ENCODE data around the gene STH.

STH gene

DNA sequence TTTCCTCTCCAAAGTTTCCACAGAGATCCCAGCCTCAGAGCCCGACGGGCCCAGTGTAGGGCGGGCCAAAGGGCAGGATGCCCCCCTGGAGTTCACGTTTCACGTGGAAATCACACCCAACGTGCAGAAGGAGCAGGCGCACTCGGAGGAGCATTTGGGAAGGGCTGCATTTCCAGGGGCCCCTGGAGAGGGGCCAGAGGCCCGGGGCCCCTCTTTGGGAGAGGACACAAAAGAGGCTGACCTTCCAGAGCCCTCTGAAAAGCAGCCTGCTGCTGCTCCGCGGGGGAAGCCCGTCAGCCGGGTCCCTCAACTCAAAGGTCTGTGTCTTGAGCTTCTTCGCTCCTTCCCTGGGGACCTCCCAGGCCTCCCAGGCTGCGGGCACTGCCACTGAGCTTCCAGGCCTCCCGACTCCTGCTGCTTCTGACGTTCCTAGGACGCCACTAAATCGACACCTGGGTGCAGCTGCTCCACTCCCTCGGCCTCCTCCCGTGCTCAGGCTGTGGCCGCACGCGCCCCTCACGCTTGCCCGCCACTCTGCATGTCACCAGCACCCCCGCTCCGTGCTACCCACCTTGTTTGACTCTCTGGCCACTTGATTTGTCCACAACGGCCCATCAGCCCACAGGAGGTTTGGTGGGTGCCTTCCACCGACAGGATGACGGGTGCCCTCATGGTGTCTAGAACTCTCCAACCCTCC is 15.3 kb upstream of the STH start:
- no peak for DNase-seq (ENCODE audit: extremely low read depth, low read depth)
- no peak overlapping the region for H3K4me3 ChIP-seq (replicated peaks; ENCODE audit: low read depth, low read length)
- TF ChIP-seq, protein P1, sequence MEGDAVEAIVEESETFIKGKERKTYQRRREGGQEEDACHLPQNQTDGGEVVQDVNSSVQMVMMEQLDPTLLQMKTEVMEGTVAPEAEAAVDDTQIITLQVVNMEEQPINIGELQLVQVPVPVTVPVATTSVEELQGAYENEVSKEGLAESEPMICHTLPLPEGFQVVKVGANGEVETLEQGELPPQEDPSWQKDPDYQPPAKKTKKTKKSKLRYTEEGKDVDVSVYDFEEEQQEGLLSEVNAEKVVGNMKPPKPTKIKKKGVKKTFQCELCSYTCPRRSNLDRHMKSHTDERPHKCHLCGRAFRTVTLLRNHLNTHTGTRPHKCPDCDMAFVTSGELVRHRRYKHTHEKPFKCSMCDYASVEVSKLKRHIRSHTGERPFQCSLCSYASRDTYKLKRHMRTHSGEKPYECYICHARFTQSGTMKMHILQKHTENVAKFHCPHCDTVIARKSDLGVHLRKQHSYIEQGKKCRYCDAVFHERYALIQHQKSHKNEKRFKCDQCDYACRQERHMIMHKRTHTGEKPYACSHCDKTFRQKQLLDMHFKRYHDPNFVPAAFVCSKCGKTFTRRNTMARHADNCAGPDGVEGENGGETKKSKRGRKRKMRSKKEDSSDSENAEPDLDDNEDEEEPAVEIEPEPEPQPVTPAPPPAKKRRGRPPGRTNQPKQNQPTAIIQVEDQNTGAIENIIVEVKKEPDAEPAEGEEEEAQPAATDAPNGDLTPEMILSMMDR (IDR thresholded peaks at IDR 0.05; ENCODE audit: low read depth, low read length, missing control alignments), result no peak

DNA sequence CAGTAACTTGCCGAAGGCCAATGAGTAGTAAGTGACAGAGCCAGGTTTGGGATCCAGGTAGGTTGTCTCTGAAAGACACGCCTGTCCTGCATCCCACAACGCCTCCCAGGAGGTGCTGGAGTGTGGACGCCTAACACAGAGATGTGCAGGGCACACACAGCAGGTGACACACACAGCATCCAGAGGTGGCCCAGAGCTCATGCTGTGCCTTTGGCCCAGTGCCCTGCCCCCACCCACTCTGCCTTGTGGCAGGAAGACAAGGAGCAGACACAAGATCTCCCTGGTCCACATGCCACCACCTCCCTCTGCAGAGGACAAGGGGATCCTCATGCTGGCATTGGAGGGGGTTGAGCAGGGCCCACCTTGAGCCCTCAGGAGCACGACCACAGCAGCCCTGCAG is 14.7 kb upstream of the STH start:
- TF ChIP-seq, protein P1 (IDR thresholded peaks at IDR 0.05; ENCODE audit: low read depth, low read length, missing control alignments), result no peak
- no peak overlapping the region for H3K4me3 ChIP-seq (replicated peaks; ENCODE audit: low read depth, low read length)
- DNase-seq (ENCODE audit: extremely low read depth, low read depth), result no peak

DNA sequence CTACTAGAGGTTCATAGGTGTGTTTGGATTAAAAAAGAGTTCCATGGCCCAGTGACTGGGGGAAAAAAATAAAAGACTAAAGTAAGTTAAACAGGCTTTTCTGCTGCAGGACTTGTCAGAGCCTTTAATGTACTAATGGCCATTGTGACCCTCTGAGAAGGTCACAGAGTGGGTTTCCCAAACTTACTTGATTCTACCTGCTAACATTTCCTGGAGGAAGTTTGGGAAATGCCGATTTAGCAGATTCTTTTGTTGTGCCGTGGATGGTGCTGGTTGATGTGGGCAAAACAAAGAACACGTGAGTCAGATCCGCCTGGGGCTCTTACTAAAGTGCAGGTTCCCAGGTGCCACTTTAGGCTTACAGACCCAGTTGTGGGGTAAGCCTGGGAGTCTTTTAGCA is 13.6 kb upstream of the STH start:
- no peak for DNase-seq (ENCODE audit: extremely low read depth, low read depth)
- no peak overlapping the region for H3K4me3 ChIP-seq (replicated peaks; ENCODE audit: low read depth, low read length)
- TF ChIP-seq, protein P1 (IDR thresholded peaks at IDR 0.05; ENCODE audit: low read depth, low read length, missing control alignments), result no peak

DNA sequence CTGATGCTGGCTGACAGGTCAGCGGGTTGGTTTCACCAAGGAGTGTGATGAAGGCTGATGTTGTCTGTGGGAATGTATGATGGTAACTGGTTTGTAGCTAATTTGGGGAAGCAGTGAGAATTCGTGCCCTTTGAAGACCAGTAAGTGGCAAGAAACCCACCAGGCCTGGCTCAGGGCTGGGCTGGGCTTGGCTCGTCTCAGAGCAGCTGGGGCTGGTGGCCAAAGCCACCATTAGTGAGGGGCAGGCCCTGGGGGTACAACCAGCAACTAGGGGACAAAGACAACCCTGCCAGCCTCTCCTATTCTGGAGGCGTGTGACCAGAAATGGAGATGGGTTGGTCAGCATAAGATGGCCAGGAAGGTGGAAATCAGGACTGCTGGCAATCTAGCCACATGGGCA is 13.0 kb upstream of the STH start:
- no peak overlapping the region for H3K4me3 ChIP-seq (replicated peaks; ENCODE audit: low read depth, low read length)
- TF ChIP-seq, protein P1 (IDR thresholded peaks at IDR 0.05; ENCODE audit: low read depth, low read length, missing control alignments), result no peak
- no peak for DNase-seq (ENCODE audit: extremely low read depth, low read depth)

DNA sequence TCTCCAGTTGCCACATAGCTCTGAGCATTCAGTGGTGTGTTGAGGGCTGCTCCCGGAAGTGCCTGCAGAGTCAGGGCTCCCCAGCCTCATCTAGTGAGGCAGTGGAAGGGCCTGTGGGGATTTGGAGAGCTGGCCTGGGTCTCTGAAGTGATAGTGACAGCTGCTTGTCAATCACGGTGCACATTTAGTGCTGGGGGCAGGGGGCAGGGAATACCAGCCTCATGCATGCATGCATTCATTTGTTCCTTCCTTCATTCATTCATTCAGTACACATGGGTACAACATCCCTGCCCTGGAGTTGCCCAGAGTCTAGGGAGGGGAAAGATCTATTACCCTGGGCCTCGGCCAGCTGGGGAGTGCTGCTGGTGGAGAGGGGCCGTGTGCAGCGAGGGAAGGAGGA is 11.3 kb upstream of the STH start:
- TF ChIP-seq, protein P1 (IDR thresholded peaks at IDR 0.05; ENCODE audit: low read depth, low read length, missing control alignments), result no peak
- no peak for DNase-seq (ENCODE audit: extremely low read depth, low read depth)
- no peak overlapping the region for H3K4me3 ChIP-seq (replicated peaks; ENCODE audit: low read depth, low read length)

DNA sequence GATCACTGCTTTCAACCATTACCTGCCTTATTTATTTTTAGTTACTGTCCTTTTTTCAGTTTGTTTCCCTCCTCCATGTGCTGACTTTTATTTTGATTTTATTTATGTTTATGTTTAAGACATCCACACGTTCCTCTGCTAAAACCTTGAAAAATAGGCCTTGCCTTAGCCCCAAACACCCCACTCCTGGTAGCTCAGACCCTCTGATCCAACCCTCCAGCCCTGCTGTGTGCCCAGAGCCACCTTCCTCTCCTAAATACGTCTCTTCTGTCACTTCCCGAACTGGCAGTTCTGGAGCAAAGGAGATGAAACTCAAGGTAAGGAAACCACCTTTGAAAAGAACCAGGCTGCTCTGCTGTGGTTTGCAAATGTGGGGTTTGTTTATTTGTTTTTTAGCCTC is 9.3 kb upstream of the STH start:
- DNase-seq (ENCODE audit: extremely low read depth, low read depth), result no peak
- TF ChIP-seq, protein P1 (IDR thresholded peaks at IDR 0.05; ENCODE audit: low read depth, low read length, missing control alignments), result no peak
- no peak overlapping the region for H3K4me3 ChIP-seq (replicated peaks; ENCODE audit: low read depth, low read length)

DNA sequence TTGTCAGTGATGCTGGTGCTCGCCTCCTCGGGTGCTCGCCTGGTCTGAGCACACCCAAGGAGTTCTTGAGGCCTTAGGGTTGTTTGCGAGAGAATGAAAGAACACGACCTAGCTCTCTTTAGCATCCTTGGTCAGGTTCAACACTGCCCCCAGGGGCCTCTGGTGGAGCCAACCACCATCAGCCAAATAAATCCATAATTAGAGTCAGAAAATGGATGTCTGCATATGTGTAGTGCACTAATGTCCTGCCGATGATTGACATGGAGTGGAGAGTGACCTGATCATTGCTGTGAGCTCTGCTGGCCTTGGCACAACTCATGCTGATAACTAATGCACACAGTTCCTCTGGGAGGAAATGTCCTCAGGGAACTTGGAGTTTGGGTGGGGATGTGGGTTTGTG is 8.2 kb upstream of the STH start:
- DNase-seq (ENCODE audit: extremely low read depth, low read depth), result no peak
- no peak overlapping the region for H3K4me3 ChIP-seq (replicated peaks; ENCODE audit: low read depth, low read length)
- TF ChIP-seq, protein P1 (IDR thresholded peaks at IDR 0.05; ENCODE audit: low read depth, low read length, missing control alignments), result peak; percentile 11

All from HFF-Myc (cell line).